ENCODE data around the gene TBXA2R. TPM values are rescaled to one million over a fixed set of nuclear protein-coding genes. Genes with fewer than 3 reads are reported as not detected.

Gene TBXA2R
- total RNA-seq, 1 donor from 2014 or later = 4.4 TPM

Other genes with a start within 250 kb of the TBXA2R start
- gene NFIC, start 240.3 kb downstream of the TBXA2R start, total RNA-seq = 203 TPM
- gene SMIM24, start 126.3 kb downstream of the TBXA2R start, total RNA-seq = 10.8 TPM
- not detected for gene SMIM44, start 123.4 kb downstream of the TBXA2R start, total RNA-seq
- gene DOHH, start 106.2 kb downstream of the TBXA2R start, total RNA-seq = 5.5 TPM
- 27.4 TPM for gene FZR1, start 100.6 kb downstream of the TBXA2R start, total RNA-seq
- 1.9 TPM for gene TEKTIP1, start 67.7 kb downstream of the TBXA2R start, total RNA-seq
- 33.9 TPM for gene MFSD12, start 49.3 kb downstream of the TBXA2R start, total RNA-seq
- gene HMG20B, start 33.9 kb downstream of the TBXA2R start, total RNA-seq = 44.2 TPM
- 0.75 TPM for gene GIPC3, start 21.4 kb downstream of the TBXA2R start, total RNA-seq
- 12.5 TPM for gene CACTIN, start 19.9 kb upstream of the TBXA2R start, total RNA-seq
- 7.5 TPM for gene PIP5K1C, start 93.6 kb upstream of the TBXA2R start, total RNA-seq
- gene TJP3, start 101.5 kb upstream of the TBXA2R start, total RNA-seq = 28.8 TPM
- 18.6 TPM for gene APBA3, start 154.8 kb upstream of the TBXA2R start, total RNA-seq
- 56.0 TPM for gene MRPL54, start 155.8 kb upstream of the TBXA2R start, total RNA-seq
- gene RAX2, start 165.4 kb upstream of the TBXA2R start, total RNA-seq = not detected
- gene MATK, start 179.5 kb upstream of the TBXA2R start, total RNA-seq = 0.48 TPM

Data from left lobe of liver (tissue), 1 donor.